DMS 273 (cell line): Measurements from ENCODE around the gene ODAD3.
"Not testable (repeated sequence)": the region's sequence is repeated elsewhere in the genome, so short reads cannot be mapped to it uniquely, and the experiment has no call there.

Source experiments
- DNase-seq: peaks from one replicate; lab custom pipeline; 2025; ENCODE audit not compliant: unreplicated experiment; lab: John Stamatoyannopoulos, UW

ODAD3 gene

DNA sequence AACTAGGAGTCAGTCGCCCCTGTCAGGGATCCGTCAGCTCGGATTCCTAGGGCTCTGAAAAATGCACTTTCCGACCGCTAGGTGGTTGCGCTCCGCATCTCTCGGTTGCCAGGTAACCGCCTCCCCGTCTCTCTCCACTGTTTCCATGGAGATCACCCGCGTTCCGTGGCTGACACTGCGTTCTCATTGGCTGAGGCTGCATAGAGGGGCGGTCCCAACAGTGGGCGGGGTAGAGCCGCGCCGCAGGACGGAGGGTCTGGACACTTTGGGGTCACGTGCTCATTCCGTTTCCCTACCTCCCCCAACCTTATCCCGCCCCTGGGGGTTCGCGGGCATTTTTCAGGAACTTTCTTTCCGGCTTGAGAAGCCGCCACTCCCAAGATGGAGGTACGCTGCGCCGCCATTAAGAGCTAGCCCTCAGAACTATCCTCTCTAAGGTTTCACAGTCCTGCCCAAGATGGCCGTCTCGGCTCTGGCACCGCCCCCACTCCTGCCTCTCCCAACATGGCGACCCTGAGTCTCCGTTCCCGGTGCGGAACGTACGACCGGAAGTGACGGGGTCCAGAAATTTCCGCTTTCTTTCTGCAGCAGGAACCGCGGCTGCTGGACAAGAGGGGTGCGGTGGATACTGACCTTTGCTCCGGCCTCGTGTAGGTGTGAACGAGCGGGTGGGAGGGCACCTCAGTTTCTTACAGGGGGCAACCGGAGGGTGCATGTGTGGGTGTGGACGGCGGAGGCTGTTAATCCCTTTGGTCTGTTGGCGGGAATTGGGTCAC, at the start of gene ODAD3, which contains the start of gene PRKCSH:
Gene ODAD3, minus strand, starts transcription at position 65 of the 776 bp plus-strand sequence. CDS start 105 bp downstream, outside the sequence.
Gene PRKCSH, plus strand, starts transcription at position 579 of the 776 bp plus-strand sequence. CDS start 483 bp downstream, outside the sequence.
- peak; percentile 100 for DNase-seq

DNA sequence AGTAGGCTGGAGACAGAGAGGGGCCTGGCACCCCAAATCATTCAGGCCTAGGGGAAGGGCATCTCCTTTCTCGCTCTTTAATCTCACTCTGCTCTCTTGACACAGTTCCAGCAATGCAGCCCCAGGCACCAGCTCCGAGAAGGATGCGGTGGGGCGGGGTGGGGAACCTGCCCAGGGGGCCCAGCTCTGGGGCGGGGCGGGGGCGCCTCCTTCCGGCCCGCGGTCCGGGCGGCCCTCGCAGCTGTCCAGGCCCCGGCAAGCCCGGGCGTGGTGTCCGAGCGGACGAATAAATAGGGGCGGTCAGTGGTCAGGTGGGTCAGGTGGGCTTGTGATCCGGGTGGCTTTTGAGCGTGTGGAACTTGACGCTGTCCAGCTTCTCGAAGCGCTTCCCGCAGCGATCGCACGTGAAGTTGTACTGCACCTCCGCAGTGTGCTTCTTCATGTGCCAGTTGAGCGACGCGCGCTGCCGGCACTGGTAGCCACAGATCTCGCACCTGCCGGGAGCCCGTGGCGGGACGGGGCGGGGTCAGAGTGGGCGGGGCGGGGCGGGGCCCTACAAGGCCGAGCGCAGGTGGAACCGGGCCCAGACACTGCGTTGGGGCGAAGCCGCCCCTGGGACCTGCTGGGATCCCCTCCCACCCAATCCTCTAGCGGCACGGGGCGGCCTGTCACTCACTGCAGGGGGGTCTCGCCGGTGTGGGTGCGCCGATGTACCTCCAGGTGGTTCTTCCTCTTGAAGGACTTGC, 48.6 kb upstream of the ODAD3 start:
- no peak for DNase-seq

DNA sequence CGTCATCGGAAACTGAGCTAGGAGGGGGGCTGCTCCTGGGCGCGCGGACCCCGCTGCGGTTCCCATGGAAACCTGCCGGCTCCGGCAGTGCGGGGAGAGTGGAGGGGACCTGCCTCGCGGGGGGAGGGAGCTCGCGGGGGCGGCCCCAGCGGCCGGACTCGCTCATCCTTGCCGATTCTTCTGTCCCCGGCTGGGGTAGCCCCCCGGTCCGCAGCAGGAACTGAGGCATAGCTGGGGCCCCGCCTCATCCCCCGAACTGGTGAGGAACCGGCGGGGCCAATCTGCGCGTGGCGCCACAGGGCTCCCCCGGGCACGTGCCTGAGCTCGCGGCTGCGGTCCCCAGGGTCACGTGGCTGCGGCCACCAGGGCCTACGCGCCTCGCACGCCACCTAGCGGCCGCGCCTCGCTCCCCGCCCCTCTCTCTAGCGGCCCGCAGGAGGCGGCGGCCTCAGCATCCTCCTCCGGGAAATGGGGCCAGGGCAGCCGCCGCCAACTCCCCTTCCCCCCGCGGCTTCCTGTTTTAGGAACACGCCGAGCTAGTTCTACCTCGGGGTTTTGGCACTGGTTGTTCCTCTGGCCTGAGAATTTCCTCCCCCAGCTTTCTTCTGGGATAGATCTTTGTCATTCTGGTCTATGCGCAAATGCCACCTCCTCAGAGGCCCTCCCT, 47.6 kb upstream of the ODAD3 start:
- DNase-seq, result peak; percentile 96

DNA sequence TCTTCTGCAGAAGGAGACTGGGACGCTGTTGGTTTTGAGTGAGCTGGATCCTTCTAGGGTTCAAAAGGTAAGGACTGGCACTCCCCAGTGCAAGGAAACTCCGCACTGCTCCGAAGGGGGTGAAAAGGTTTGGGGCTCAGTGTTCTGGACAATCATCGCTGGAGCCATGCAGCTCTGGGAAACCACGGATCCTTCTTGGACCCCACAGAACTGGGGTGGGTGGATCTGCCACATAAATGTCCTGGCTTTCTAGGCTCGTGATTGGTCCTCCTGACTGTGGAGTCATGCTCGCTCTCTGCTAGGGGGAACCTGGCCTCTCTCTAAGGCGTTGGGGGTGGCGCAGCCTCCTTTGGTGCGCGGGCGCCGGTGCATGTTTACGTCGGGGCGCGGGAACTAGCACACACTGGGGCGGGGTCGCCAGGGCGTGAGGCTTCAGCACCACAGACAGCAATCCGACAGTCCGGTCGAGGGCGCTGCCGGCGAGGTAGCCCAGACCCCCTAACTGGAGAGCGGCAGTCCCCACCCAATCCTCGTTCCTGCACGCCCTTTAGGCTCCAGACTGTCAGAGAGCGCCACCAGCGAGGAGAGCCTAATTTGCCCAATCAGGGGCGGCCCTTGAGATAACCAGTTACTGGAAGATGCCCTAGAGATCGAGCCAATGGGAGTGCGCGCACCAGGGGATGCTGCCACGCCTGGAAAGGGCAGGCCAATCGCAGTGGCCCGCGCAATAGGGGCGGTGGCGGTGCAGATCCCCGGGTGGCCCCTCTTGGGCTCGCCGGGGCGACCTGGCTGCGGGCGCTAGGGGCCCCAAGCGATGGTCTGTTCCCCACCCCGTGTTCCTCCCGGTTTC, 46.8 kb upstream of the ODAD3 start:
- peak; percentile 98 for DNase-seq

DNA sequence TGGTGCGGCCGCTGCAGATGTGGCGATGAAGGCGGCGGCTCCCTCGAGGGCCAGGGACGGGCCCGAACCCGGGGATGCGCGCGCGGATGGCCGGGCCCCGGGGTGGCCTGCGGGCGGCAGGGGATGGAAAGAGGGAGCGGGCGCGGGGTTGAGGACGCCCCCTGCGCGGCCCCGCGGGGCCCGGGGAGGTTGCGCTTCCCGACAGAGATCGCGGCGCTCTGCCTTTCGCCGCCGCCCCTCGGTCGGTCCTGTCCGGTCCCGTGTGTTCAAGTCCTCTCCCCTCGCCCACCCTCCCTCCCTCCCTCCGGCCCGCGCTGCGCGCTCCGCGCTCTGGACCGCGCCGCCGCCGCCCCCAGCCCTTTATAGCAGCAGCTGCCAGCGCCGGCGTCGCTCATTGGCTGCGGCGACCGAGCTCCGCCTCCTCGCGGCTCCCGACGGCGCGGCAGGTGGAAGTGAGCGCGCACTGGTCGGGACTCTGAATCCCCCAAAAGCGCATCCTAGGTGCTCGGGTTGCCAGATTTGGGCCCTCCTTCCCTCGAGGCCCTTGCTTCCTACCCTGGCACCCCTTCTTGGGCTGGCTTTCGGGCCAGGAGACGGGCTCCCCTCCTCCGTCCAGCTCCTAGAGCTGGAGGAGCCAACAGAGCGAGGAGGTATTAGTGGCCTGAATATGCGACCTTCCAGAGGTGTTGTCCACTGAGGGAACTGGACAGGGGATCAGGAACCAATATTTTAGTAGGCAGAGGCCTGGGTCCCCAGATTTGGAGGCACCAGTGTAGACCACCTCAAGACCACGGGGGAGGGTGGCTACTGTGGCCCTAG, 46.0 kb upstream of the ODAD3 start, which contains the start of gene ELAVL3:
Gene ELAVL3, minus strand, starts transcription at position 332 of the 819 bp plus-strand sequence. CDS start 438 bp downstream, outside the sequence.
- peak; percentile 68 for DNase-seq

DNA sequence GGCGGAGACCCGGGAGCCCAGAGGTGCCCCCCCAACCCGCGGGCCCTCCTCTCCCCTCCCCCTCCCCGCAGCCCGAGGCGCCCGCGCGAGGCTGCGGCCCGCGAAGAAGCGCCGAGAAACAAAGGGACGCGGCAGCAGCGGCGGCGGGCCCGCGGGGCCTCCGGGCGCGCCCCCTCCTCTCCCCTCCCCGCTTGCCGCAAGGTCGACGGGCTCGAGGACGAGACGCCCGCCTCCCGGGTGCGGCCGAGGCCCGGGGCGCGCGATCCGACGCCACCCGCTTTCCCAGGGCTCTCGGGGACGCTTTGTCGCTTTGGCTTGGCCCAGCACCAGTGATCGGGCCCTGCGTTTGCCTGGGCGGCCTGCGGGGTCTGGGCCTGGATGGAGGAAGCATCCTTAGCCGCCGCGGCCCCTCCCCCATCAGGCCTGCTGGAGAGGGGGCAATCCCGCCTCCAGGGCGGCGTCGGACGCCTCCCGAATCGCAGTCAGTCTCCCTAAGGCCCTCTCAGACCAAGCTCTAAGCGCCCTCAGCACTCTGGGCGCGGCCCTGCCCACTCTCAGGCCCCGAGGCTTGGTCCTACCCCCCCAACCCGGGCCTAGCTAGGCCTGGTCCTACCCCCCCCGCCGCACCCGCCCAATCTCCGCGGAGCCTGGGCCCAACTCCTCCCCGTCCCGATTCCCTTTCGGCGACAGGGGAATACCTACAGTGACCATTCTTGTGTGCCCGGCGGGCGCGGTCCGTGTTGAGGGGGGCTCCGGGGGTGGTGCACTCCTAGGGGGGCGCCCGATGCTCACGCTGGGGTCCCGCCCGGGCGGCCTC, 45.2 kb upstream of the ODAD3 start:
- peak; percentile 64 for DNase-seq

DNA sequence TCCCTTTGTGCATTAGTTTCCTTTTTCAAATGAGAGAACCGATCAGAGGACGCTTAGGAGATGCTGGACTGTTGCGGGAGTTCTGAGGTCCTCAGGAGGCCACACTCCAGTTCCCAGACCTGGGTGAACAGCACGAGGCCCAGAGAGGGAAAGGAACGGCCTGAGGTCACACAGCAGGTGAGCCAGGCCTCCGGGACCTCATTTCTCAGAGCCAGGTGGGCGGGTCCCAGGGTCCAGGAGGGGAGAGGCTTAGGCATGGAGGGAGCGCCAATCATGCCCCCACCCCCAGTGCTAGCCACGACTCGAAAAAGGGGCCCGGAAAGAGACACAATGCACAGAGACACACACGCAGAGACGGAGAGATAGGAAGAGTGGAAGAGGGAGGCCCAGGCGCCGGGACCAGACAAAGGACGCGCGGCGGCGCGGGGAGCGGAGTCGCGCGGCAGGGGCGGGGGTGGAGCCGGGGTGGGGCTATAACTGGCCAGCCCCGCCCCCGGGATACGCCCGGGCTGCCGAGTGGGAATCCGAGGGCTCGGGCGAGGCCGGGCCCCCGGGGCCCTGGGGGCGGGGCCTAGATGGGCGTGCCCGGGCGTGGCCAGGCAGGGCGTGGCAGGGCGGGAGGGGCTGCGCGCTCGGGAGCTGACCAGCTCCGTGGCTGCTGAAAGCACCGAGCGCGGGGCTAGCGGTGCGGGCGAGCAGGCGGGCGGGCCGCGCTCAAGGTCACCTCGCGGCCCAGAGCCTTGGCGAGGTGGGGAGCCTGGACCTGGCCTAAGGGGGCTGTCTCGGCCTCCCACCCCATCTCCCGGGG, 44.4 kb upstream of the ODAD3 start:
- DNase-seq, result peak; percentile 47

DNA sequence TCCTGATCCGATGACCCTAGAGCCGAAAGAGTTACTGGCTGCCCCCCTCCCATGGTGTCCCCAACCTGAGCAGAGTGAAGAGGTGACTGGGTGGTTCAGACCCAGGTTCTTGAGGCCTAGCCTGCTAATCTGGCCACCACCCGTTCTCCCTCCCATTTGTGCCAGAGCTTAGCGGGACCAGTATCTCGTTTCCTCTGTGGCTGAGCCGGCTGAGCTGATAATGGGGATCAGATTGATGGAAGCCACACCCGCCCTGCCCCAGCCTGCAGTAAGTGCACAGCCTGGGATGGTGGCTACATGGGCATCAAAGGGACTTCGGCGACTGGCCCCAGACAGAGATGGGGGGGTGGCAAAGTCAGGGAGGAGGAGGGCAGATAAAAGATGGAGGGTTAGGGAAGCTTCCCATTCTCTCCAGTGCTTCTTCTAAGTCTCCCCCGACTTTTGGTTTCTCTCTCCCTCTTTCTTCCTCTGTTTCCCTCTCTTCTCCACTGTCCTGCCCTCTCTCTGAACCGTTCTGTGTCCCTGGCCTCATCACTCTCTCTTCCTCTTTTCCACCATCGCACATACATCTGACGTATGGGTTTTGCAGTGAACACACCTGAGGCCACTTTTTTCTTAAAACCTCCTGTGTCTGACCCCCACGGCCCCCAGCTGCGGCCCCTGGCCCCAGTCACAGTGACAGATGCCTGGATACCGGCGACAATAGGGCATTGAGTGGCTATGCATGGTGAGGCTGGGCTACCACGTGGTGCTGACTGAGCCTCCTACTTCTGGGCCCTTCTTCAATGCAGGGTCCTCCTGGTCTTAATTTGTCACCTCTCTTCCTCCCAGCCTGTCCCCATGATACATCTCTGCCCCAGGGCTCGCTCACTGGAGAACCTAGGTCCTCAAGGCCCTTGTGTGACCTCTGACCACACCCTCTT, 43.5 kb upstream of the ODAD3 start:
- peak; percentile 38 for DNase-seq

DNA sequence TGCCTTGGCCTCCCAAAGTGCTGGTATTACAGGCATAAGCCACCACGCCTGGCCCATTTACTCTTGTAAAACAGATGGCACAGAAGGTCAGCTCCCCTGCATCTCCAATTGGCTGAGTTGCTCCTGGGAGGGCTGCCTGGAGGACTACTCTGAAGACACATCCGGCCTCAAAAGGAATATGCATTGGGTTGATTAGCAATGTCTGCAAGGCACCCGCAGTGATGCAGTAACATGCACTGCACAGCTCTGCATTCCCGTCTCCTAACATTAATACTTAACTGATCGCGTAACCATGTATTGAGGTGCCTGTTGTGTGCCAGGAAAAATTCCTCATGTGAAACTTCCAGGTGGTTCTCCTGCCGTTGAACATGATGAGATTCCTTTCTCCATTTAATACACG, 40.9 kb upstream of the ODAD3 start:
- peak; percentile 54 for DNase-seq

DNA sequence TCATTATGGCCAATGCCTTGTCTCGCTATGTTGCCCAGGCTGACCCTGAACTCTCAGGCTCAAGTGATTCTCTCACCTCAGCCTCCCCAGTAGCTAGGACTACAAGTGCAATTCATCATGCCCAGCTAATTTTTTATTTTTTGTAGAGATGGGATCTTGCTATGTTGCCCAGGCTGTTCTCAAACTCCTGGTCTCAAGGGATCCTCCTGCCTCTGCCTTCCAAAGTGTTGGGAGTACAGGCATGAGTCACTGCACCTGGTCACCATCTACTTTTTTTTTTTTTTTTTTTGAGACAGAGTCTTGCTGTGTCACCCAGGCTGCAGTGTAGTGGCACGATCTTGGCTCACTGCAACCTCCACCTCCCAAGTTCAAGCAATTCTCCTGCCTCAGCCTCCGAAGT, 40.4 kb upstream of the ODAD3 start:
- not testable (repeated sequence) for DNase-seq

DNA sequence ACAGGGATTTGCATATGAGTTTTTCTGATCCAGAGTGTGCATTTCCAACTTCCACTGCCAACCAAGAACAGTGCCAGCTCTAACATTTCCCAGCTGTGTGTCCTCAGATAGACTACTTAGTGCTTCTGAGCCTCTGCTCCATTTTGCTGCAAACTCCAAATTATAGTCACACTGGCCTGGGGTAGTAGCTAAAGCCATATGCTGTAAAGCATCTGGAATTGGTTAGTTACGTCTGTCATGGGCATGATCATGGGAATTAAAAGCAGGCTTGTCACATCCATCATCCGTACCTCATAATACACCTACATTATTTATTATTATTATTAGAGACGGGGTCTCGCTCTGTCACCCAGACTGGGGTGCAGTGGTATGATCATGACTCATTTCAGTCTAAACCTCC, 38.8 kb upstream of the ODAD3 start:
- DNase-seq, result no peak

DNA sequence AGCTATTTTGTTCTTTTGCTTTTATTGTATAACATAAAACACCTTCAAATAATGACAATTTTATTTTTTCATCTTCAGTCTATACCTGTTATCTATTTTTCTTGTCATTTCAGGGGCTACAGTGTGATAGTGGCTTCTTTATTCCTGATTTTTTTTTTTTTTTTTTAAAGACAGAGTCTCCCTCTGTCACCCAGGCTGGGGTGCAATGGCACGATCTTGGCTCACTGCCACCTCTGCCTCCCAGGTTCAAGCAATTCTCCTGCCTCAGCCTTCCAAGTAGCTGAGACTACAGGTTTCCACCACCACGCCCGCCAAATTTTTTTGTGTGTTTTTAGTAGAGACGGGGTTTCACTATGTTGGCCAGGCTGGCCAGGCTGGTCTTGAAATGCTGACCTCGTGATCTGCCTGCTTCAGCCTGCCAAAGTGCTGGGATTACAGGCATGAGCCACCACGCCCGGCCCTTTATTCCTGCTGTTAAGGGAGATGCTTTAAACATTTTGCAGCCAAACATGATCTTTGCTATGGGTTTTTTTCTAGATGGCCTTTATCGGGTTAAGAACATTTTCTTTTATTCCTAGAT, 33.4 kb upstream of the ODAD3 start:
- DNase-seq, result not testable (repeated sequence)

DNA sequence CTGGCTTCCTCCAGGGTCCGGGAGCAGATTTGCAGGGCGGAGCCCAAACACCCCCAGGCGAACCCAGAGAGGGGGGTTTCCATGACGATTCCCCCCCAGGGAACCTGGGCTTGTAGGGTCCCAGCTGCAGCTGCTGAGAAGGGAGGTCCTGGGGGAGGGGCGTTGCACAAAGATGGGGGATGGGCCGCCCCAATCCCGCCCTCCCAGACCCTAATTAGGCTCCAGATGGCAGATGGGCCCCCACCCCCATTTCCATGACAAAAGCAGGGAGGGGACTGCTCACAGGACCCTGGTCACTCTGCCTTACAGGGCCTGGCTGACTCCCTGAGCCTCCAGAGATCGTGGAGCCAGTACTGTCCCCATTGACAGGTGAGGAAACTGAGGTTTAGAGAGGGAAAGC, 30.7 kb upstream of the ODAD3 start:
- peak; percentile 33 for DNase-seq

DNA sequence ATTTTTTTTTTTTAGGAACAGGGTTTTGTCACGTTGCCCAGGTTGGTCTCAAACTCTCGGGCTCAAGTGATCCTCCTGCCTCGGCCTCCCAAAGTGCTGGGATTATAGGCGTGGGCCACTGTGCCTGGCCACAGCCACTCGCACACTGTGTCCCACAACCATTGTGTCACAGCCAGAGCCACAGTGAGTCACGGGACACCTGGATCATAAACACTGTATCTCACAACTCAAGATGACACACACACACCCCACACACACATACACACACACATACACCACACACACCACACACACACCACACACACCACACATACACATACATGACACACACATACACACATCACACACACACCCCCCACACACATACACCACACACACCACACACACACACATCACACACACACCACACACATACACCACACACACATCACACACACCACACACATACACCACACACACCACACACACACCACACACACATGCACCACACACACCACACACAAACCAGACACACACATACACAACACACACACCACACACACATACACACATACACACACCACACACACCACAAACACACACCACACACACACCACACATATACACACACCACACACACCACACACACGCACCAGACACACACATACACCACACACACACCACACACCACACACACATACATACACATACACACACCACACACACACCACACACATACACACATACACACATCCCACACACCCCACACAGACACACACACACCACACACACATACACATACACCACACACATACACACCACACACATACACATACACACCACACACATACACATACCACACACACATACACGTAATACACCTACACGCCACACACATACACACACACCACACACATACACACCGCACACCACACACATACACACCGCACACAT, 29.7 kb upstream of the ODAD3 start:
- no peak for DNase-seq

DNA sequence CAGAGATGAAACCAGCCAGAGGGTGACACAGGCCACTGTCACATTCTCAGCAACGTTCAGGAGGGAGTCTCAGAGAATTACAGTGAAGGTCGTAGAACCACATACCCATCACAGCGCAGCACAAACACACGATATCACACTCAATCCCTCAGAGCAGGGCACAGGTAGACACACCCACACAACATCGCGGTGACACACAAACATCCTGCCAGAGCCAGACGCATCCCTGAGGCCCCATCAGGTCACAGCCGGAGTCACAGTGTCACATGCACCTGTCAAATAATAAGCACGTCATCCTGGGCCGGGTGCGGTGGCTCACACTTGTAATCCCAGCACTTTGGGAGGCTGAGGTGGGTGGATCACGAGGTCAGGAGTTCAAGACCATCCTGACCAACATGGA, 28.5 kb upstream of the ODAD3 start:
- no peak for DNase-seq

DNA sequence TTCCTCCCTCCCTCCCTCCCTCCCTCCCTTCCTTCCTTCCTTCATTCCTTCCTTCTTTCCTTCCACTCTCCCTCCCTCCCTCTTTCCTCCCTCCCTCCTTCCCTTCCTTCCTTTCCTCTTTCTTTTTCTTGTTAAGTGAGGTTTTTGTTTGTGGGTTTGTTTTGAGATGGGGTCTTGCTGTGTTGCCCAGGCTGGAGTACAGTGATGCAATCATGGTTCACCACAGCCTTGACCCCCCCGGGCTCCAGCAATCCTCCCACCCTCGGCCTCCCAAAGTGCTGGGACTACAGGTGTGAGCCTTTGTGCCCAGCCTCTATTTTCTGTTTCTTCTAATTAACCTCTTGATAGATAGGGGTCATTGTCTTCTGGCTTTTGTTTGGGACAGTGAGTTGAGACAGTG, 26.5 kb upstream of the ODAD3 start:
- no peak for DNase-seq
